Bone marrow (tissue), 2 donors: ENCODE data around the gene TFF1.

Experiments
- DNase-seq, 2 donors: peaks; one replicate each; lab custom pipeline; 2025; lab: John Stamatoyannopoulos, UW

The TFF1 gene

GRCh38 chr21:42362700-42363099, 3.6 kb downstream of the TFF1 start:
- DNase-seq, result no peak

DNA sequence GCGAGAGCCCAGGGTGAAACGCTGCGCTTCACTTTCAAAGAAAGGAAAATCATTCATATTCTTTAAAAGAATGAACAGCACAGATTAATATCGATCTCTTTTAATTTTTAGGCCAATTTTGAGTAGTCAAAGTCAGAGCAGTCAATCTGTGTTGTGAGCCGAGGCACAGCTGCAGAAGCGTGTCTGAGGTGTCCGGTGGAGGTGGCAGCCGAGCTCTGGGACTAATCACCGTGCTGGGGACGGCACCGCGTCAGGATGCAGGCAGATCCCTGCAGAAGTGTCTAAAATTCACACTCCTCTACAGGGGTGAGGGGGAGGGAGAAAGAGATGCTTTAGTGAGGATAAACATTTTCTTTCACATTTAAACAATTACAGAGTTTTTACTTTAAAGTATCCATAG, 4.1 kb downstream of the TFF1 start:
- DNase-seq, result no peak

DNA sequence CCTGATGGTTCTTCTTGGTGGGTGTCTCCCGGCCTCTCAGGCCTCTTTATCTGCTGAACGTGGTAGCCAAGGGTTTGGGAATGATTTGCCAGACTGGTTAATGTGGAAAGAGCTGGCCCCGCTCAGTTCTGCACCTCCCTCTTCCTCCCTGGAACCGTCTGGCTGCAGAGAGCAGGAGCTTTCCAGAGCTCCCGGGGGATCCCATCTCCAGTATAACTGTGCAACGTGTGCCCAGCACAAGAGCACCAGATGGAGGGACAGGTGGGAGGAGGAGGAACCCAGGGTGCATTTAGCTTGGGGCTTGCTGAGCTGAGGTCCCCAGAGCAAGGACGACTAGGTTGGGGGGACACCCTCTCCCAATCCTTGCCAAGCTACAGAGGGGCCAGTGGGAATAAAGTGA, 5.0 kb downstream of the TFF1 start:
- no peak for DNase-seq

DNA sequence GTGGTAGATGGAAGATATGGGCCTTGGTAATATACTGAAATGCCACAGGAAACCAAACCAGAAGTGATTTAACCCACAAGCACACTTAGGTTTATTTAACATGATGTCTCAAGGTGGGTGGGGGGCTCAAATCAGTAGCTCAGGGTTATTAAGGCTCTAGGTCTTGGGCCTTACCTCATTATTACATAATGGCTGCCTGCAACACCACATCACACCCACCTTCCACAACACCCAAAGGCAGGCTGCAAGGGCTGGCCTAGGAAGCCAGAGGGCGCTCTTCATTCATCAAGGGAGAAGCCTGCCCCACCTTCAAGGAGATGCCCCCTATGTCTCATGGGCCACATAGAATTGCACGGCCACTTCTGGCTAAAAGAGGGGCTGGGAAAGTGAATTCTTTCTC, 6.0 kb downstream of the TFF1 start:
- no peak for DNase-seq

- no peak for DNase-seq
These were observed 7.4 kb downstream of the TFF1 start for GRCh38 chr21:42358937-42359336.

DNA sequence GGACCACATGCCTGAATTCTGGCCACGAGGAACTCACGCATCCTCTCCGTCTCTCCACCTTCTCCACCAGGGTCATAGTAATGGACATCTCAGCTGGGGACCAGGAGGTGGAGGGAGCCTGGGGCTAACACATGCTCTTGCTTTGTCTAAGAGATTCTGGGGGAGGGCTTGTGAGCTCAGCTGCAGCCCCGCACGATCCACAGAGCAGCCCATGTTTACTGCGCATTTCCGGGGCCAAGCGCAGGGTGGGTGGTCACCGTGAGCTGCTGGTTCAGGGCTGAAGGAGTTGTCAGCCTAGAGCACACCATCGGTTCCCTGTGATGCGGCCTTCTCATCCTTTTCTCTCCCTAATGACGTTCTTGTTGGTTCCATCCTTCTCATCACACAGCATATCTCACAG, 8.1 kb downstream of the TFF1 start:
- DNase-seq, result no peak

GRCh38 chr21:42357307-42357706, 9.0 kb downstream of the TFF1 start:
- no peak for DNase-seq

- no peak for DNase-seq
These were observed 9.7 kb downstream of the TFF1 start for GRCh38 chr21:42356650-42357049.

GRCh38 chr21:42356046-42356445, 10.3 kb downstream of the TFF1 start:
- no peak for DNase-seq

GRCh38 chr21:42353623-42354022, 12.7 kb downstream of the TFF1 start:
- DNase-seq, result no peak

DNA sequence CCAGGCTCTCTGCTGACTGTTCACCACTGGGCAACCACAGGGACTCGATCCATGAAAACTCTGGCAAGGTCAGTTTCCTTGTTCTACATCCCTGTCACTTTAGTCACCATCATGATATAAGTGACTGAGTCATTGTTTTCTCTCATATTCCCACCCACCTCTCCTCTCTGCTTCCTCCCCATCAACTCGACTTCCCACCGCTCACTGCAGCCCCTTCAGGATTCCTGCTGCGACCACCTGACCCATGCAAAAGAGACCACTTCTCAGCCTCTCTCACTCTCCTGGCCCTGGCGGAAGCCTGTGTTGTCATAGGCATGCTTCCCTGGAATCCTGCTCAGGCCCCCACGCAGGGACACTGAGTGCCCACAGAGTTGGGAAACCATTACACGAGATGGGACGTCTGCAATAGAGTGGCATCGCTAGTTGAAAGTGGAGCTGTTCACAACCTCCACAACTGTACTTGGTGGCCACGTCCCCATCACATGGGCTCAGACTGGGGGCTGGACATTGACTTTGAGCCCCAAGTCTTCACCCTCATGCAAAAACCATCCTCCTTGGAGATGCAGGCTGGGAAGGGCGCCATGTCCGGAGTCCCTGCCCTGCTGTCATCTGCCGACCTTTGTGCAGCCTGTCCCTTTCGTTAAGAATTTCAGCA, 13.8 kb downstream of the TFF1 start:
- no peak for DNase-seq

GRCh38 chr21:42351626-42352440, 14.5 kb downstream of the TFF1 start:
- no peak for DNase-seq

DNA sequence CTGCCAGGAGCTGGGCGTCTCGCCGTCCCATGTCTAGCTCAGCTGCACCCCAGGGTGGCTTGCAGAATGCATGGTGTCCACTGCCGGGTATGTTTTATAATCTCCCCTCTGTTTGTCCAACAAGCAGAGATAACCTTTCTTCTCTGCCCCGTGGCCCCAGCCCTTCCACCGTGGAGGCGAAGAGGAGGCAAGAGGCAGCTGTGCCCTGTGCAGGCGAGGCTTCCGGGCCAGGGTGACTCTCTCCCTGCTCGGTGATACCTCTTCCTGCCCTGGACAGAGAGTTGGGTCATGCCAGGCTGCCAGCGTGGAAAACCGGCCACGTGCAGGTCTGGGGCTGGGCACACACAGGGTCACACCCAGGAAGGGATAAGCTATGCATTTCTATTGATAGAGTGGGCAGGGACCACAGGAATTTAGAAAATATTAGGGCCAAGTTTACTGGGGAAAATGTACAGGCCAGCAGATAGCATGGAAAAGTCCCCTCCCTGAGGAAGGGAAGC, 15.4 kb downstream of the TFF1 start, which contains the start of gene TFF2:
TSS of gene TFF2 (minus strand) at position 68 of the 500 bp plus-strand sequence. CDS start at position 31, 37 bp downstream.
- no peak for DNase-seq

- no peak for DNase-seq
These were observed 15.9 kb downstream of the TFF1 start for GRCh38 chr21:42350318-42350910.

DNA sequence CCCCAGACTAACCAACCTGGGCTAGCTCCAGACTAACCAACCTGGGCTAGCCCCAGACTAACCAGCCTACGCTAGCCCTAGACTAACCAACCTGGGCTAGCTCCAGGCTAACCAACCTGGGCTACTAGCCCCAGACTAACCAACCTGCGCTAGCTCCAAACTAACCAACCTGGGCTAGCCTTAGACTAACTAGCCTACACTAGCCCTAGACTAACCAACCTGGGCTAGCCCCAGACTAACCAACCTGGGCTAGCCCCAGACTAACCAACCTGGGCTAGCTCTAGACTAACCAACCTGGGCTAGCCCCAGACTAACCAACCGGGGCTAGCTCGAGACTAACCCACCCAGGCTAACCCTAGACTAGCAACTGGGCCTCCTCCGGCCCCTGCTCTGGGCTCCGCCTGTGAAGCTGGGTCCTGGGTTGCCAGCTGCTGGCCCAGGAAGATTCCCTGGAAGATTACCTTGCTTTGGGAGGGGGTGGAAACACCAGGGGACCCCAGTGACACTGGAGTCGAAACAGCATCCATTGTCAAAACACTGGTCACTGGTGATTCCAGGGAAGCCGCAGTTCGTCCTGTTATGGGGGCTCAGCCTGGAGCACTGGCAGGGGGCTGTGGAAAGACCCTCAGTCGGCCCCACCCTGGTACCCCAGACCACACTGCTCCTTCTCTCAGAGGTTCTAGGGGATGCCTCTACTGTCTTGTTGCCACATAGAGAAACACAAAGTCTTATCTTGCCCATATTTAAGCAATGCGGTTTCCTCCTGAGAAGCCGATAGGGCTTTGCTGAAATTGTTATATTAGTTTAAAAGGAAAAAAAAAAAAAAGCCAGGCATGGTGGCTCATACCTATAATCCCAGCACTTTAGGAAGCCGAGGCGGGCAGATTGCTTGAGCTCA, 16.7 kb downstream of the TFF1 start:
- no peak for DNase-seq

DNA sequence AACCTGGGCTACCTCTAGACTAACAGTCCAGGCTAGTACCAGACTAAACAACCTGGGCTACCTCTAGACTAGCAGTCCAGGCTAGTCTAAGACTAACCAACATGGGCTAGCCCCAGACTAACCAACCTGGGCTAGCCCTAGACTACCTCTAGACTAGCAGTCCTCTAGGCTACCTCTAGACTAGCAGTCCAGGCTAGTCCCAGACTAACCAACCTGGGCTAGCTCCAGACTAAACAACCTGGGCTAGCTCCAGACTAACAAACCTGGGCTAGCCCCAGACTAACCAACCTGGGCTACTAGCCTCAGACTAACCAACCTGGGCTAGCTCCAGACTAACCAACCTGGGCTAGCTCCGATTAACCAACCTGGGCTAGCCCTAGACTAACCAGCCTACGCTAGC, 17.6 kb downstream of the TFF1 start:
- DNase-seq, result no peak

GRCh38 chr21:42347601-42348327, 18.6 kb downstream of the TFF1 start:
- no peak for DNase-seq

DNA sequence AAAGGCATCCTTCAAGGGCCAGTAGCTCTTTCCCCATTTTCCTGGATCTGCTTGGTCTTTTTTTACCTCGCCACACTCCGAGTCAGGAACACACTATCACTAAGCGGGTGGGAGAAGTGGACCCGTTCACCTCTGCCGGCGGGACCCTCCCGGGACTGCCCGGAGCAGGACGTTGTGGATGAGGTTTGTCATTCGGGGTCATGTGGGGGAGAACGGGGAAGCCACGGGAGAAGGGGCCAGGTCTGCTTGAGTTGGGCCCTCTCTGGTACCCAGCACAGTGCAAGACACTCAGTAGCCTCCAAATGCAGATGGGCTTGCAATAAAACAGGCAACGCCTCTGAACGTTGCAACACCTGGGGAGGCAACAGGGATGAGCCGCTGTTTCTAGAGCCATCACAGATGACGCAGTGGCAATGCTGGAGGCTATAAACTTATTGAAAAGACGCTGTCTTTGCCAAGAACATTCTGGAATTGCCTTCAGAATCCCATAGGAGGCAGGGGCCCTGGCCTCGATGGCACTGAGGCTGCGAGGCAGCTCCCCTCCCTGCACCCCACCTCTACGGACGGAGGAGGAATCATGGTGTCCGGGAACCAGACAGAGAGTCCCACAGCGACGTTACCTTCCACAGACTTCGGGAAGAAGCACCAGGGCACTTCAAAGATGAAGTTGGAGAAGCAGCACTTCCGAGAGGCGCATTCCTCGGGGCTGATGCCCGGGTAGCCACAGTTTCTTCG, 19.3 kb downstream of the TFF1 start:
- DNase-seq, result no peak

GRCh38 chr21:42346441-42346840, 19.9 kb downstream of the TFF1 start:
- no peak for DNase-seq

DNA sequence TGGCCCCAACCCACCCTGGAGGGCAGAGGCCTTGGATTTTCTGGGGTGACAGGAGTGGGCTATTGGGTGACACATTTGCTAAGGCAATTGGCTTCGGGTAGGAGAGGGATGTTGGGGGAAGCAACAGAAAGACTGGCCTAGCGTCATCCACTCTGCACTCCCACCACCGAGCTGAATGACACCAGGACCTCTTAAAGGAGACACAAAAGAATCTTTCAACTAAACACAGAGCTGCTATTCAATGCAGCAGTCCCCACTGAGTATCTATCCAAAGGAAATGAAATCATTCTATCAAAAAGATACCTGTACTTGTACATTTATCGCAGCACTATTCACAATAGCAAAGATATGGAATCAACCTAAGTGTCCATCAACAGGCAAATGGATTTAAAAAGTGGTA, 21.7 kb downstream of the TFF1 start:
- DNase-seq, result no peak
